Gastrocnemius medialis (tissue), 4 donors: ENCODE data around the gene SLCO4A1. TPM values are rescaled to one million over a fixed set of nuclear protein-coding genes. Genes with fewer than 3 reads are reported as not detected.
A peak's percentile ranks its signal among the peaks of the same experiment; 100 is the strongest.

Experiments
- ATAC-seq, 2 donors: fragments of 150-250 bp; one replicate each; pipeline ENCODE4 v1.9.1; 2016
- DNase-seq, 2 donors: peaks; one replicate each; pipeline ENCODE4 v3.0.0-alpha.2; 2019
- H3K27ac ChIP-seq, 4 donors: fragments of 200-600 bp; sonication (generic); 1 replicate in 1 of 4; 2 replicates in 3 of 4; pipeline ENCODE4 v1.5.1; 2016 to 2018; ENCODE audit warnings: mild to moderate bottlenecking in 2 of 4, moderate library complexity in 1 of 4
- H3K27me3 ChIP-seq, 3 donors: fragments of 200-600 bp; sonication (generic) in 2 of 3; 1 replicate in 1 of 3; 2 replicates in 2 of 3; pipeline versions ENCODE4 v1.5.1 to v1.6.0; 2016 to 2019; ENCODE audit warnings: mild to moderate bottlenecking in 1 of 3, moderate library complexity in 1 of 3
- H3K36me3 ChIP-seq, 2 donors: fragments of 200-600 bp; sonication (generic) in 1 of 2; one replicate each; pipeline ENCODE4 v1.5.1; 2017 to 2018
- H3K4me1 ChIP-seq, 2 donors: fragments of 200-600 bp; sonication (generic) in 1 of 2; one replicate each; pipeline ENCODE4 v1.5.1; 2016 to 2017; ENCODE audit warnings: mild to moderate bottlenecking in 2 of 2
- H3K4me3 ChIP-seq, 4 donors: fragments of 200-600 bp; sonication (generic) in 3 of 4; 1 replicate in 1 of 4; 2 replicates in 3 of 4; pipeline ENCODE4 v1.5.1; 2016 to 2019; ENCODE audit warnings: mild to moderate bottlenecking in 2 of 4
- H3K9me3 ChIP-seq, 3 donors: fragments of 200-600 bp; sonication (generic) in 2 of 3; 1 replicate in 1 of 3; 2 replicates in 2 of 3; pipeline ENCODE4 v1.5.1; 2016 to 2019
- CTCF ChIP-seq, 5 experiments: fragments of 450-650 bp in 3 of 5; fragments of 200-600 bp in 2 of 5; sonication (generic) in 2 of 5; IDR thresholded peaks in 4 of 5; conservative IDR thresholded peaks in 1 of 5; 1 replicate in 4 of 5; 2 replicates in 1 of 5; pipeline ENCODE4 v1.5.1; 2016 to 2019; ENCODE audit warnings: antibody characterized with exemption in 5 of 5, mild to moderate bottlenecking in 3 of 5, moderate library complexity in 3 of 5
- POLR2A ChIP-seq, 2 donors: fragments of 450-650 bp; IDR thresholded peaks; one replicate each; pipeline ENCODE4 v1.6.1; 2017; ENCODE audit warnings: antibody characterized with exemption in 2 of 2, mild to moderate bottlenecking in 2 of 2, moderate library complexity in 2 of 2
- in situ Hi-C, 4 donors: fragments of 200-750 bp; cut with MboI; loops; one replicate each; pipeline versions ENCODE4 v1.15.0 to v1.8.0; 2017; ENCODE audit warnings: low sequenced_read_pairs in 4 of 4
- intact Hi-C: fragments of 100-400 bp; cut with DNase I; formaldehyde crosslinking; loops from one replicate; pipeline ENCODE4 v1.15.1; 2023; ENCODE audit warnings: low total_unique reads
- total RNA-seq, 4 donors: library from RNA; depleted of rRNA; stranded (reverse); fragments of >200 nt; gene quantifications; one replicate each; pipeline versions ENCODE4 v1.1.0 to v1.2.3, GENCODE V29; 2016

The SLCO4A1 gene
- total RNA-seq, 4 donors from 2014 or later: 20.4 to 26.9 (median 21.8) TPM

GRCh38 chr20:62602550-62602949 is 39.8 kb upstream of the SLCO4A1 start:
- H3K4me1 ChIP-seq: peaks cover 6 to 17% of the 10 kb centered on the region in 2 donors
- DNase-seq (no peak), ATAC-seq (peak in 1 of 2 donors; percentile 5)
- no peaks in the 10 kb centered on the region for H3K9me3 ChIP-seq
- H3K4me3 ChIP-seq: no peak overlapping the region
- H3K36me3 ChIP-seq: no peaks in the 10 kb centered on the region
- in situ Hi-C loops: loop anchor here in 1 of 4 donors (25.0 kb wide), 1 partner anchor 90 kb away; no protein-coding TSS in a partner anchor
- TF ChIP-seq POLR2A (IDR thresholded peaks at IDR 0.05) (no peak), CTCF (IDR thresholded peaks at IDR 0.05 in 4 of 5, conservative IDR thresholded peaks at IDR 0.05 in 1 of 5) (no peak)
- peaks cover 21 to 26% (median 21%) of the 10 kb centered on the region in 3 donors for H3K27me3 ChIP-seq
- H3K27ac ChIP-seq: peak overlapping the region in 2 of 4 donors; percentile 58 to 64
- intact Hi-C loops: loop anchor here (2.0 kb wide), 1 partner anchor 52 kb away; no protein-coding TSS in a partner anchor

DNA sequence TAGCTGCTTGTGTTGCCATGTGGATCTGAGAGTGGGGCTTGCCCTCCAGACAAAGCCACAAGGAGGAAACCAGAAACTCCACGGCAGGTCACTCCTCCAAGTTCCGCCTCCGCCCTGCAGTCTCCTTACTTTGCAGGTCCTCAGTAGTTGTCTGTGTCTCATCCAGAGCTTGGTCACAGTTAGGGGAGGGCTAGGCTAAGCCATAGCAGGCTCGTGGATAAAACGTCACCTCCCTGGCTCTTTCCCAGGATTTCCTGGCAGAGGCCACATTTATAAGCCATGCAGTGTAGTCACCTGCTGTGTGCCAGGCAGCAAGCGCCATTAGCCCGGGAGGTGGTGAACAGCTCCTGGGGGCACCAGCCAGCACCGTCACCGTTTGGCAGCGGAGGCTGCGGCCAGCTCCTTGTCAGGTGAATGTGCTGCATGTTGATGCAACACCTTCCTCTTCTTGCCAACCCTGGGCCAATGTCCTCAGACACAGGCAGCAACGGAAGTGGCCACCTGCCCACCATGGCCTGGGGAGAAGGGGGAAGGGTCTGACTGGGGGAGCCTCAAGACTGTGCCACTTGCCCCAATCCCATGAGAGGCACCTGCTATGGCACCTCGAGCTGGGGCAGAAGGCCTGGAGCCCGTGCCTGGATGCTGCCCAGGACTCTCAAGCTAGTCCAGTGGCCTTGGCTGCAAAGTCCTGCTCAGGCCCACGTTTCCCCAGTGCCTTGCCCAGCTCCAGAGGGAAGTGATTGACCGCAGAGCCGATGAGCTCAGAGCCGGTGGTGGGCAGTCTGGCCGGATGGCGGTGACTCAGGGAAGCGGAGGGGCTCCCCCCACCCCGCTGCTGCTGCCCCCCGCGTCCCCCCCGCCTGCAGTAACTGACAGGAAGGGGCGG is 39.0 kb upstream of the SLCO4A1 start:
- Histone ChIP-seq H3K36me3 (no peaks in the 10 kb centered on the region), H3K27ac (peak overlapping the region in 3 of 4 donors; percentile 16 to 64 (median 58)), H3K4me1 (peaks cover 6 to 17% of the 10 kb centered on the region in 2 donors), H3K27me3 (peaks cover 21 to 26% (median 23%) of the 10 kb centered on the region in 3 donors), H3K4me3 (no peak overlapping the region), H3K9me3 (no peaks in the 10 kb centered on the region)
- TF ChIP-seq POLR2A (IDR thresholded peaks at IDR 0.05): peak in 1 of 2 donors; percentile 13
- TF ChIP-seq CTCF (IDR thresholded peaks at IDR 0.05 in 4 of 5, conservative IDR thresholded peaks at IDR 0.05 in 1 of 5): no peak
- peak; percentile 53 to 71 for ATAC-seq
- peak; percentile 32 to 79 for DNase-seq
- in situ Hi-C loops: loop anchor here in 1 of 4 donors (25.0 kb wide), 1 partner anchor 91 kb away; no protein-coding TSS in a partner anchor
- intact Hi-C loops: loop anchor here (2.0 kb wide), 1 partner anchor 52 kb away; no protein-coding TSS in a partner anchor

GRCh38 chr20:62603907-62604785 is 38.2 kb upstream of the SLCO4A1 start:
- Histone ChIP-seq H3K36me3 (no peaks in the 10 kb centered on the region), H3K4me1 (peaks cover 6 to 17% of the 10 kb centered on the region in 2 donors), H3K4me3 (no peak overlapping the region), H3K27ac (peak overlapping the region in 2 of 4 donors; percentile 58 to 64), H3K27me3 (peaks cover 22 to 28% (median 23%) of the 10 kb centered on the region in 3 donors), H3K9me3 (no peaks in the 10 kb centered on the region)
- TF ChIP-seq POLR2A (IDR thresholded peaks at IDR 0.05) (no peak), CTCF (IDR thresholded peaks at IDR 0.05 in 4 of 5, conservative IDR thresholded peaks at IDR 0.05 in 1 of 5) (no peak)
- DNase-seq (no peak), ATAC-seq (peak in 1 of 2 donors; percentile 9)
- intact Hi-C loops: loop anchor here (2.0 kb wide), 1 partner anchor 53 kb away; no protein-coding TSS in a partner anchor
- in situ Hi-C loops: loop anchor here in 1 of 4 donors (25.0 kb wide), 1 partner anchor 92 kb away; no protein-coding TSS in a partner anchor

DNA sequence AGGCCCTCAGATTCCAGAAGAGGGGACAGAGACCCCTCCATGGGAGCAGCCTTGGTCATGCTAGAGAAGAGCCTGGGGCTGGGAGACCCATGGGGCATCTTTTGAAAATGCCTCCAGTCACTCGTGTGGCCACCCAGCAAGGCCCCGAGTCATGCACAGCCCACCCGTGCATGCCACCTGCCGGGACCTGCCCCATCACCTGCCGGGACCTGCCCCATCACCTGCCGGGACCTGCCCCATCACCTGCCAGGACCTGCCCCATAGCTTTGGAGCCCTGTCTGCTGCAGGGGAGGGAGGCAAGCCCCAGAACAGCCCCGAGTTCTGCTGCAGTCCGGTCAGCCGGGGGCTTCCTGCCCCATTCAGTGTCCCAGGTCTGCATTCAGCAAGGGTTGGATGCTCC is 37.5 kb upstream of the SLCO4A1 start:
- no peak for ATAC-seq
- in situ Hi-C loops: loop anchor here in 1 of 4 donors (25.0 kb wide), 1 partner anchor 92 kb away; no protein-coding TSS in a partner anchor
- H3K27ac ChIP-seq: no peak overlapping the region
- intact Hi-C loops: no loop called here
- peaks cover 24 to 34% (median 28%) of the 10 kb centered on the region in 3 donors for H3K27me3 ChIP-seq
- TF ChIP-seq POLR2A (IDR thresholded peaks at IDR 0.05) (no peak), CTCF (IDR thresholded peaks at IDR 0.05 in 4 of 5, conservative IDR thresholded peaks at IDR 0.05 in 1 of 5) (no peak)
- no peak overlapping the region for H3K4me3 ChIP-seq
- H3K9me3 ChIP-seq: no peaks in the 10 kb centered on the region
- H3K36me3 ChIP-seq: no peaks in the 10 kb centered on the region
- no peak for DNase-seq
- peaks cover 6 to 17% of the 10 kb centered on the region in 2 donors for H3K4me1 ChIP-seq
